Lower leg skin (tissue), 4 donors: ENCODE measurements around the gene BUB1. TPM values are rescaled to one million over a fixed set of nuclear protein-coding genes. Genes with fewer than 3 reads are reported as not detected.

Experiments used
- DNase-seq, 2 donors: peaks; one replicate each; pipeline ENCODE4 v3.0.0-alpha.2; 2019; ENCODE audit warnings: low spot score in 2 of 2
- H3K4me3 ChIP-seq: fragments of 200-600 bp; sonication (generic); 2 replicates; pipeline ENCODE4 v1.5.1; 2017; ENCODE audit warnings: mild to moderate bottlenecking, low read depth; ENCODE audit not compliant: poor library complexity, severe bottlenecking
- CTCF ChIP-seq, 3 donors: fragments of 450-650 bp; IDR thresholded peaks; one replicate each; pipeline ENCODE4 v1.5.1; 2016; ENCODE audit warnings: antibody characterized with exemption in 3 of 3, mild to moderate bottlenecking in 3 of 3, moderate library complexity in 2 of 3
- POLR2A ChIP-seq, 2 donors: fragments of 450-650 bp; IDR thresholded peaks; one replicate each; pipeline ENCODE4 v1.6.1; 2016 to 2017; ENCODE audit warnings: antibody characterized with exemption in 2 of 2, mild to moderate bottlenecking in 1 of 2, moderate library complexity in 1 of 2
- WGBS, 2 donors: methylation state at CpG; one replicate each; pipeline ENCODE4 v1.1.5; 2018; 5-methylcytosine and 5-hydroxymethylcytosine counted together
- intact Hi-C: fragments of 100-400 bp; cut with DNase I; formaldehyde crosslinking; loops from one replicate; pipeline ENCODE4 v1.15.0; 2023; ENCODE audit warnings: low total_unique reads
- total RNA-seq, 4 donors: library from RNA; depleted of rRNA; stranded (reverse); fragments of >200 nt; gene quantifications; one replicate each; pipeline ENCODE4 v1.1.0, GENCODE V29; 2016

BUB1 gene
- total RNA-seq, 4 donors from 2014 or later: 1.9 to 3.9 (median 3.0) TPM

GRCh38 chr2:110664135-110664534, 13.7 kb downstream of the BUB1 start:
- DNase-seq: no peak
- 88 to 94% methylated on average over 2 of the region's 2 CpGs for WGBS, 2 donors
- intact Hi-C loops: no loop called here
- H3K4me3 ChIP-seq: no peak overlapping the region
- TF ChIP-seq CTCF (IDR thresholded peaks at IDR 0.05): no peak
- TF ChIP-seq POLR2A (IDR thresholded peaks at IDR 0.05): no peak

GRCh38 chr2:110662560-110662959, 15.3 kb downstream of the BUB1 start:
- no peak overlapping the region for H3K4me3 ChIP-seq
- TF ChIP-seq POLR2A (IDR thresholded peaks at IDR 0.05): no peak
- whole genome bisulfite sequencing, 2 donors: 96% methylated on average over 2 of the region's 2 CpGs
- no peak for DNase-seq
- intact Hi-C loops: no loop called here

- no peak overlapping the region for H3K4me3 ChIP-seq
- 95 to 99% methylated on average over 3 of the region's 3 CpGs for WGBS, 2 donors
- DNase-seq: no peak
- no peak for TF ChIP-seq POLR2A (IDR thresholded peaks at IDR 0.05)
- TF ChIP-seq CTCF (IDR thresholded peaks at IDR 0.05): no peak
- intact Hi-C loops: no loop called here
Measured at GRCh38 chr2:110660558-110660957, 17.3 kb downstream of the BUB1 start.

GRCh38 chr2:110659248-110659647, 18.6 kb downstream of the BUB1 start:
- no peak overlapping the region for H3K4me3 ChIP-seq
- no peak for DNase-seq
- WGBS, 2 donors: 95 to 96% methylated on average over 2 of the region's 2 CpGs
- intact Hi-C loops: no loop called here
- TF ChIP-seq CTCF (IDR thresholded peaks at IDR 0.05): no peak
- TF ChIP-seq POLR2A (IDR thresholded peaks at IDR 0.05): no peak

GRCh38 chr2:110657724-110658305, 20.0 kb downstream of the BUB1 start:
- TF ChIP-seq POLR2A (IDR thresholded peaks at IDR 0.05) (no peak), CTCF (IDR thresholded peaks at IDR 0.05) (no peak)
- no peak overlapping the region for H3K4me3 ChIP-seq
- DNase-seq: no peak
- intact Hi-C loops: no loop called here
- WGBS, 2 donors: 87 to 90% methylated on average over 3 of the region's 3 CpGs

- TF ChIP-seq CTCF (IDR thresholded peaks at IDR 0.05): no peak
- no peak for TF ChIP-seq POLR2A (IDR thresholded peaks at IDR 0.05)
- H3K4me3 ChIP-seq: no peak overlapping the region
- intact Hi-C loops: no loop called here
- 81 to 84% methylated on average over 2 of the region's 2 CpGs for WGBS, 2 donors
- DNase-seq: no peak
Measured at GRCh38 chr2:110655701-110656100, 22.2 kb downstream of the BUB1 start.
